Esophagus muscularis mucosa (tissue), 4 donors: ENCODE results near the gene CYBA. TPM values are rescaled to one million over a fixed set of nuclear protein-coding genes. Genes with fewer than 3 reads are reported as not detected.

Source experiments
- DNase-seq: peaks from one replicate; pipeline ENCODE4 v3.0.0-alpha.2; 2017; ENCODE audit errors: extremely low spot score
- H3K27ac ChIP-seq, 4 donors: fragments of 200-600 bp; sonication (generic); replicated peaks in 1 of 4; 1 replicate in 3 of 4; 2 replicates in 1 of 4; pipeline ENCODE4 v1.5.1; 2016 to 2019; ENCODE audit warnings: mild to moderate bottlenecking in 1 of 4
- H3K27me3 ChIP-seq, 4 donors: fragments of 200-600 bp; sonication (generic); one replicate each; pipeline versions ENCODE4 v1.5.1 to v1.6.0; 2016 to 2019
- H3K36me3 ChIP-seq, 4 donors: fragments of 200-600 bp; sonication (generic); one replicate each; pipeline ENCODE4 v1.5.1; 2016 to 2019
- H3K4me1 ChIP-seq, 4 donors: fragments of 200-600 bp; sonication (generic); one replicate each; pipeline ENCODE4 v1.5.1; 2016 to 2019
- H3K4me3 ChIP-seq, 4 donors: fragments of 200-600 bp; sonication (generic); 1 replicate in 2 of 4; 2 replicates in 2 of 4; pipeline ENCODE4 v1.5.1; 2016 to 2019; ENCODE audit warnings: mild to moderate bottlenecking in 4 of 4, moderate library complexity in 1 of 4
- H3K9me3 ChIP-seq, 4 donors: fragments of 200-600 bp; sonication (generic); 1 replicate in 3 of 4; 2 replicates in 1 of 4; pipeline ENCODE4 v1.5.1; 2016 to 2019
- EP300 ChIP-seq: sonication (generic); formaldehyde crosslinking; IDR thresholded peaks from one replicate; pipeline ENCODE4 v1.6.1; 2017; ENCODE audit warnings: antibody characterized with exemption
- POLR2A ChIP-seq: fragments of 450-650 bp; IDR thresholded peaks from one replicate; pipeline ENCODE4 v1.6.1; 2017; ENCODE audit warnings: antibody characterized with exemption, moderate library complexity, mild to moderate bottlenecking, low read depth
- POLR2AphosphoS5 ChIP-seq, 2 donors: sonication (generic); formaldehyde crosslinking; IDR thresholded peaks; one replicate each; pipeline ENCODE4 v1.6.1; 2017; ENCODE audit warnings: antibody characterized with exemption in 2 of 2
- WGBS: methylation state at CpG from one replicate; pipeline ENCODE4 v1.1.5; 2018; 5-methylcytosine and 5-hydroxymethylcytosine counted together
- intact Hi-C: fragments of 100-400 bp; cut with DNase I; formaldehyde crosslinking; loops from one replicate; pipeline ENCODE4 v1.15.1; 2023
- total RNA-seq, 4 donors: library from RNA; depleted of rRNA; stranded (reverse); fragments of >200 nt; gene quantifications; one replicate each; pipeline versions ENCODE4 v1.1.0 to v1.2.1, GENCODE V29; 2016
- TF ChIP-seq, protein P1 (sequence below), 3 experiments: fragments of 200-600 bp in 2 of 3; fragments of 450-650 bp in 1 of 3; sonication (generic) in 2 of 3; IDR thresholded peaks; one replicate each; pipeline ENCODE4 v1.5.1; 2017 to 2019; ENCODE audit warnings: antibody characterized with exemption in 3 of 3, mild to moderate bottlenecking in 2 of 3, moderate library complexity in 1 of 3

The CYBA gene
- total RNA-seq, 4 donors from 2014 or later = 46.5 to 156 (median 99.2) TPM

DNA sequence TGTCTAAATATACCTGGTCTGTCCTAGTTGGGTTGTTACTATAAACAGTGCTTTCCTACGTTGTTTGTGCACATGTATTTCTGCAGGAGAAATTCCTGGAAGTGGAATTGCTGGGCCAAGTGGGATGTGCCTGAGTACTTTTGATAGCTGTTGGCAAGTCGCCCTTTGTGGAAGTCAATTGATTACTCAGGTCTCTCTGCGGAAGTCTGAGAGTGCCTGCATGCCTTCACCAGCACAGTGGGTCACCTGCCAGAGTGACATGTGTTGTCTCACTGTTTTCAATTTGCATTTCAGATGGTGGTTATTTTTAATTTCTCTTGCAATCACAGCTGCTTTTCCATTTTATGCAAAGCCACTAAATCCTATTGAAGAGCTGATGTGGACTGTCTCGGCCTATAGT is 14.3 kb upstream of the CYBA start:
- Histone ChIP-seq H3K4me3 (no peak overlapping the region), H3K27ac (no peak overlapping the region), H3K9me3 (no peaks in the 10 kb centered on the region), H3K4me1 (peaks cover 16 to 26% (median 22%) of the 10 kb centered on the region in 4 donors), H3K36me3 (peaks cover 0 to 5% (median 0%) of the 10 kb centered on the region in 4 donors), H3K27me3 (no peaks in the 10 kb centered on the region)
- WGBS = 72% methylated on average over 4 of the region's 4 CpGs
- TF ChIP-seq POLR2AphosphoS5 (IDR thresholded peaks at IDR 0.05) = peak; percentile 40 to 55
- TF ChIP-seq, protein P1, sequence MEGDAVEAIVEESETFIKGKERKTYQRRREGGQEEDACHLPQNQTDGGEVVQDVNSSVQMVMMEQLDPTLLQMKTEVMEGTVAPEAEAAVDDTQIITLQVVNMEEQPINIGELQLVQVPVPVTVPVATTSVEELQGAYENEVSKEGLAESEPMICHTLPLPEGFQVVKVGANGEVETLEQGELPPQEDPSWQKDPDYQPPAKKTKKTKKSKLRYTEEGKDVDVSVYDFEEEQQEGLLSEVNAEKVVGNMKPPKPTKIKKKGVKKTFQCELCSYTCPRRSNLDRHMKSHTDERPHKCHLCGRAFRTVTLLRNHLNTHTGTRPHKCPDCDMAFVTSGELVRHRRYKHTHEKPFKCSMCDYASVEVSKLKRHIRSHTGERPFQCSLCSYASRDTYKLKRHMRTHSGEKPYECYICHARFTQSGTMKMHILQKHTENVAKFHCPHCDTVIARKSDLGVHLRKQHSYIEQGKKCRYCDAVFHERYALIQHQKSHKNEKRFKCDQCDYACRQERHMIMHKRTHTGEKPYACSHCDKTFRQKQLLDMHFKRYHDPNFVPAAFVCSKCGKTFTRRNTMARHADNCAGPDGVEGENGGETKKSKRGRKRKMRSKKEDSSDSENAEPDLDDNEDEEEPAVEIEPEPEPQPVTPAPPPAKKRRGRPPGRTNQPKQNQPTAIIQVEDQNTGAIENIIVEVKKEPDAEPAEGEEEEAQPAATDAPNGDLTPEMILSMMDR (IDR thresholded peaks at IDR 0.05) = no peak
- intact Hi-C loops = no loop called here
- no peak for DNase-seq

DNA sequence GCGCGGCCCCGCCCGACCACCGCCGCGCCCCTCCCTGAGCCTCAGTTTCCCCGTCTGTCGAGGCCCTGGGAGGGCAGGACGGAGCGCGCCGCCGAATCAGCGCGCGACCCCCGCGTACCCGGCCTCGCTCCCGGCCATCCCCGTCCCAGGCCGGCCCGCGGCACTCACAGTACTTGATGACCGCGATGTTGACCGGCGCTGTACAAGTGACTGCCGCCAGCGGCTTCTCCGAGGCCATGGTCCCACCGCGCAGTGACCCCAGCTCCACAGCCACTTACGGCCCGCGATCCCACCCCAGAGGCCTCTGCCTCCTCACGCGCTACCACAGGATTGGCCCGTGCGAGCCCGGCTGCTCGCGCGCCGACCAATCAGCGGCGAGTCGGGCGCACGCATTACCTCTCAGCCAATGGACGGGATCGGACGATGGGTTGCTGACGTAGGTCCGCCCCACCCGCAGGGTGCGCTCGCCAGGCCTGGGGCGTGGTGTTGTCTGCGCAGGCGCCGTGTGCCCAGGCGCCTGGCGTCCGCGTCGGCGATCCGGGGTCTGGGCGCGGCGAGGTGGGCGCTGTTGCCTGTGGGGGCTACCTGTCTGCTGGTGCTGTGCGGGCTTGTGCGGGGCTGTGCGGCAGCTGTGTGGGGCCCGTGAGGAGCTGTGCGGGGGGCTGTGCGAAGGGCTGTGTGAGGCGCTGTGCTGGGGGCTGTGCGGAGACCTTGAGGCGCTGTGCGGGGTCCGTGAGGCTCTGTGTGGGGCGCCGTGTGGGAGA is 12.2 kb upstream of the CYBA start, which contains the start of gene MVD:
Gene MVD, minus strand, starts transcription at position 249 of the 764 bp plus-strand sequence. Its CDS starts 11 bp downstream, at position 238.
- H3K4me3 ChIP-seq = peak within 1 kb of the TSS; percentile 82 to 95 (median 88)
- peaks cover 16 to 26% (median 22%) of the 10 kb centered on the region in 4 donors for H3K4me1 ChIP-seq
- intact Hi-C loops = loop anchor here (5.0 kb wide), 1 partner anchor 44 kb away; the partner anchor contains the start of genes CTU2 and RNF166
- H3K27me3 ChIP-seq = no peaks in the 10 kb centered on the region
- no peaks in the 10 kb centered on the region for H3K9me3 ChIP-seq
- peak within 1 kb of the TSS; percentile 83 to 89 (median 86) for H3K27ac ChIP-seq
- 0% methylated on average over 2 of the region's 88 CpGs for WGBS
- peaks cover 0 to 12% (median 2%) of the 10 kb centered on the region in 4 donors for H3K36me3 ChIP-seq
- TF ChIP-seq POLR2A = peak; percentile 43
- no peak for TF ChIP-seq EP300
- TF ChIP-seq, protein P1 (IDR thresholded peaks at IDR 0.05) = peak in 1 of 3 experiments; percentile 21
- TF ChIP-seq POLR2AphosphoS5 (IDR thresholded peaks at IDR 0.05) = peak; percentile 93 to 95
- DNase-seq = peak; percentile 99

DNA sequence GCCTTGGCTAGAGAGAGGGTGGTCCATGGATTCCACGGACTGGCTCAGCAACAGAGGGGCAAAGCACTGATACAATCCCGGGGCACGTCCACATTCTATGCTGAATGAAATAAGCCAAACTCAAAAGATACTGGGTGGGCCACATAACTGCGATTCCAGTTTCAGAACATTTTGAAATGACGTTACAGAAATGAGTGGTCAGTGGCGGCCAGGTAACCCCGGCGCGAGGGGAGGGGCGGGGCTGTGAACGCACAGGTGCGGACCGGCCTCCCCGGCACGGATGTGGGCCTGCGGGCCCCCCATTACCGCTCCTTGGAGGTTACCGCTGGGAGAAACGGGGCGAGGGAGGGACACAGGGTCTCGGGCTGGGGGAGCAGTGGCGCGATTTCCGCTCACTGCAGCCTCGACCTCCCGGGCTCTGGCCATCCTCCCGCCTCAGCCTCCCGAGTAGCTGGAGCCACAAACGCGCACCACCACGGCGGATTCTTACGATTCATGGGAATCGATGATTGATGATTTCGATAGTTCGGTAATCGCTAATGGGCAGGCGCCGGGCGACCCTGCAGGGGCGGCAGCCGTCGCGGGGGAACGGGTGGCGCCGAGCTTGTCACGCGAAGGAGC is 11.5 kb upstream of the CYBA start:
- Histone ChIP-seq H3K4me3 (peak overlapping the region; percentile 82 to 95 (median 88)), H3K4me1 (peaks cover 16 to 26% (median 22%) of the 10 kb centered on the region in 4 donors), H3K9me3 (no peaks in the 10 kb centered on the region), H3K27ac (peak overlapping the region; percentile 83 to 89 (median 86)), H3K27me3 (no peaks in the 10 kb centered on the region), H3K36me3 (peaks cover 4 to 19% (median 9%) of the 10 kb centered on the region in 4 donors)
- 4% methylated on average over 14 of the region's 49 CpGs for WGBS
- intact Hi-C loops = loop anchor here (5.0 kb wide), 1 partner anchor 45 kb away; the partner anchor contains the start of genes CTU2 and RNF166
- no peak for DNase-seq
- no peak for TF ChIP-seq POLR2AphosphoS5 (IDR thresholded peaks at IDR 0.05)
- no peak for TF ChIP-seq EP300
- TF ChIP-seq POLR2A = no peak
- TF ChIP-seq, protein P1 (IDR thresholded peaks at IDR 0.05) = no peak

DNA sequence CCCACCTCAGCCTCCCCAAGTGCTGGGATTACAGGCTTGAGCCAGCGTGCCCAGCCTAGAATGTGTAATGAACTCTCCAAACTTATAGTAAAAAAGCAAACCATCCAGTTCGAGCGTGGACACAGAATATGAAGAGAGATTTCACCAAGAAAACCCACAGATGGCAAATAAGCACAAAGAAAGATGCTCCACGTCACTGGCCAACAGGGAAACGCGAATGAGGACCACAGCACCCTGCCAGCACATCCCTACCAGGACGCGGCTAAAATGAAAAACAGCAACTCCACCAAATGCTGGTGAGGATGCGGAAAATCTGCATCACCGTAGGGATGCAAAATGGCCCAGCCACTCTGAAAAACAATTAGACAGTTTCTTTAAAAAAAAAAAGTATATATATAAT is 10.6 kb upstream of the CYBA start:
- no peaks in the 10 kb centered on the region for H3K27me3 ChIP-seq
- H3K4me1 ChIP-seq = peaks cover 16 to 26% (median 22%) of the 10 kb centered on the region in 4 donors
- DNase-seq = no peak
- H3K27ac ChIP-seq = no peak overlapping the region
- no peaks in the 10 kb centered on the region for H3K9me3 ChIP-seq
- H3K4me3 ChIP-seq = no peak overlapping the region
- WGBS = 86% methylated on average over 10 of the region's 10 CpGs
- TF ChIP-seq POLR2A (no peak), EP300 (no peak)
- peaks cover 5 to 25% (median 15%) of the 10 kb centered on the region in 4 donors for H3K36me3 ChIP-seq
- intact Hi-C loops = loop anchor here (5.0 kb wide), 1 partner anchor 46 kb away; the partner anchor contains the start of genes CTU2 and RNF166

DNA sequence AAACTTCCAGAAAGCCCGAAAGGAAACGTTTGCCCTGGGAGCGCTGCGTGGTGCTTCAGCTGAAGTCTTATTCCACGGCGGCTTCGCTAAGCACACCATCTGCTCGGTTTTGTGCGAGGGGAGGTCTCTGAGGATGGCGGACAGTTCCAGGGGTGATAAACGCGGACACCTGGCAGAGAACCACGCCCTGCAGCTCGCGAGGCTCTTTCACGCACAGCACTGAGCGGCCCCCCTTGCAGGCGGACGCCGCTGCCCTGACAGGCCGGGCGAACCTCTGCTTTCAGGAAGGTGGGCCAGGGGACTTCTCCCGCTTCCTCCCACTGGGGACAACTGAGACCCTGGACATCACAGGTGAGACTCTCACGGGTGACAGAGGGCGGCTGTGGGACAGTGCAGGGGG is 8.3 kb upstream of the CYBA start:
- intact Hi-C loops = no loop called here
- TF ChIP-seq, protein P1 (IDR thresholded peaks at IDR 0.05) = no peak
- TF ChIP-seq POLR2AphosphoS5 (IDR thresholded peaks at IDR 0.05) (no peak), EP300 (no peak), POLR2A (no peak)

More for the DNA sequence above, 8.3 kb upstream of the CYBA start:
- WGBS = 92% methylated on average over 10 of the region's 25 CpGs
- peaks cover 14 to 24% (median 19%) of the 10 kb centered on the region in 4 donors for H3K4me1 ChIP-seq
- no peaks in the 10 kb centered on the region for H3K27me3 ChIP-seq
- H3K36me3 ChIP-seq = peaks cover 5 to 48% (median 35%) of the 10 kb centered on the region in 4 donors
- no peak for DNase-seq
- H3K4me3 ChIP-seq = no peak overlapping the region
- no peaks in the 10 kb centered on the region for H3K9me3 ChIP-seq
- H3K27ac ChIP-seq = no peak overlapping the region
